ENCODE measurements around the gene GALNT14.

Gene GALNT14

GRCh38 chr2:31071741-31072140 lies 66.5 kb downstream of the GALNT14 start:
- H3K79me2 ChIP-seq (ENCODE audit: insufficient read depth, low read length) = no peaks in the 10 kb centered on the region
- no peaks in the 10 kb centered on the region for H3K9me3 ChIP-seq (ENCODE audit: insufficient read depth, low read depth, low read length)
- H2AFZ ChIP-seq (ENCODE audit: low read length) = no peak overlapping the region
- no peak for TF ChIP-seq CTCF (conservative IDR thresholded peaks at IDR 0.05; ENCODE audit: low read length)
- no peak for TF ChIP-seq EZH2phosphoT487 (IDR thresholded peaks at IDR 0.05; ENCODE audit: borderline replicate concordance)
- H3K9me2 ChIP-seq (replicated peaks; ENCODE audit: low read depth, low read length) = no peaks in the 10 kb centered on the region
- H3K4me2 ChIP-seq (ENCODE audit: low read depth, low read length, poor library complexity, severe bottlenecking) = no peak overlapping the region
- no peak overlapping the region for H3K4me3 ChIP-seq (ENCODE audit: low read length, poor library complexity, severe bottlenecking)
- no peak overlapping the region for H3K9ac ChIP-seq (ENCODE audit: low read depth, low read length, poor library complexity, severe bottlenecking)
- H4K20me1 ChIP-seq (ENCODE audit: insufficient read depth, low read length, poor library complexity, severe bottlenecking) = no peaks in the 10 kb centered on the region
- no peaks in the 10 kb centered on the region for H3K36me3 ChIP-seq (ENCODE audit: insufficient read depth, low read length)
- no peaks in the 10 kb centered on the region for H3F3A ChIP-seq (ENCODE audit: low read depth)
- H3K4me1 ChIP-seq (ENCODE audit: insufficient read depth, low read length, poor library complexity, severe bottlenecking) = no peaks in the 10 kb centered on the region
- H3K27me3 ChIP-seq (ENCODE audit: insufficient read depth, low read length, poor library complexity, severe bottlenecking) = no peaks in the 10 kb centered on the region

- Histone ChIP-seq H3K36me3 (ENCODE audit: insufficient read depth, low read length) (no peaks in the 10 kb centered on the region), H2AFZ (ENCODE audit: low read length) (no peak overlapping the region), H3F3A (ENCODE audit: low read depth) (no peaks in the 10 kb centered on the region), H3K4me3 (ENCODE audit: low read length, poor library complexity, severe bottlenecking) (no peak overlapping the region), H3K79me2 (ENCODE audit: insufficient read depth, low read length) (no peaks in the 10 kb centered on the region), H3K9ac (ENCODE audit: low read depth, low read length, poor library complexity, severe bottlenecking) (no peak overlapping the region), H3K4me1 (ENCODE audit: insufficient read depth, low read length, poor library complexity, severe bottlenecking) (no peaks in the 10 kb centered on the region), H3K27me3 (ENCODE audit: insufficient read depth, low read length, poor library complexity, severe bottlenecking) (no peaks in the 10 kb centered on the region), H4K20me1 (ENCODE audit: insufficient read depth, low read length, poor library complexity, severe bottlenecking) (no peaks in the 10 kb centered on the region), H3K9me3 (ENCODE audit: insufficient read depth, low read depth, low read length) (no peaks in the 10 kb centered on the region), H3K4me2 (ENCODE audit: low read depth, low read length, poor library complexity, severe bottlenecking) (no peak overlapping the region), H3K9me2 (replicated peaks; ENCODE audit: low read depth, low read length) (no peaks in the 10 kb centered on the region)
- TF ChIP-seq CTCF (conservative IDR thresholded peaks at IDR 0.05; ENCODE audit: low read length) = no peak
- TF ChIP-seq EZH2phosphoT487 (IDR thresholded peaks at IDR 0.05; ENCODE audit: borderline replicate concordance) = no peak
These were observed 67.7 kb downstream of the GALNT14 start for GRCh38 chr2:31070339-31071125.

- H3K9ac ChIP-seq (ENCODE audit: low read depth, low read length, poor library complexity, severe bottlenecking) = no peak overlapping the region
- H4K20me1 ChIP-seq (ENCODE audit: insufficient read depth, low read length, poor library complexity, severe bottlenecking) = no peaks in the 10 kb centered on the region
- H3K4me3 ChIP-seq (ENCODE audit: low read length, poor library complexity, severe bottlenecking) = no peak overlapping the region
- no peaks in the 10 kb centered on the region for H3K36me3 ChIP-seq (ENCODE audit: insufficient read depth, low read length)
- no peaks in the 10 kb centered on the region for H3K9me2 ChIP-seq (replicated peaks; ENCODE audit: low read depth, low read length)
- TF ChIP-seq EZH2phosphoT487 (IDR thresholded peaks at IDR 0.05; ENCODE audit: borderline replicate concordance) = no peak
- no peak for TF ChIP-seq CTCF (conservative IDR thresholded peaks at IDR 0.05; ENCODE audit: low read length)
- no peak overlapping the region for H3K4me2 ChIP-seq (ENCODE audit: low read depth, low read length, poor library complexity, severe bottlenecking)
- no peak overlapping the region for H2AFZ ChIP-seq (ENCODE audit: low read length)
- no peaks in the 10 kb centered on the region for H3F3A ChIP-seq (ENCODE audit: low read depth)
- no peaks in the 10 kb centered on the region for H3K4me1 ChIP-seq (ENCODE audit: insufficient read depth, low read length, poor library complexity, severe bottlenecking)
- no peaks in the 10 kb centered on the region for H3K9me3 ChIP-seq (ENCODE audit: insufficient read depth, low read depth, low read length)
- no peaks in the 10 kb centered on the region for H3K27me3 ChIP-seq (ENCODE audit: insufficient read depth, low read length, poor library complexity, severe bottlenecking)
- H3K79me2 ChIP-seq (ENCODE audit: insufficient read depth, low read length) = no peaks in the 10 kb centered on the region
These were observed 68.5 kb downstream of the GALNT14 start for GRCh38 chr2:31069643-31070325.
